Loucy (cell line): Measurements from ENCODE around the gene GPN2.

Experiments
- H2AFZ ChIP-seq: fragments of 200-600 bp; sonication (generic); 2 replicates; pipeline ENCODE4 v1.6.0; 2016; ENCODE audit warnings: antibody characterized with exemption, mild to moderate bottlenecking, low read length, moderate library complexity
- H3F3A ChIP-seq: fragments of 200-600 bp; 2 replicates; pipeline ENCODE4 v1.6.0; 2016; ENCODE audit warnings: antibody characterized with exemption, low read depth, mild to moderate bottlenecking
- H3K27me3 ChIP-seq: fragments of 200-600 bp; sonication (generic); 2 replicates; pipeline ENCODE4 v1.6.1; 2014; ENCODE audit warnings: low read length, mild to moderate bottlenecking; ENCODE audit not compliant: insufficient read depth, poor library complexity, severe bottlenecking
- H3K36me3 ChIP-seq: fragments of 200-600 bp; sonication (generic); 2 replicates; pipeline ENCODE4 v1.6.1; 2016; ENCODE audit warnings: low read length; ENCODE audit not compliant: insufficient read depth
- H3K4me1 ChIP-seq: fragments of 200-600 bp; sonication (generic); 2 replicates; pipeline ENCODE4 v1.5.1; 2014; ENCODE audit warnings: low read length, mild to moderate bottlenecking; ENCODE audit not compliant: insufficient read depth, poor library complexity, severe bottlenecking
- H3K4me2 ChIP-seq: fragments of 200-600 bp; sonication (generic); 2 replicates; pipeline ENCODE4 v1.6.0; 2014; ENCODE audit warnings: antibody characterized with exemption, low read length, low read depth, mild to moderate bottlenecking; ENCODE audit not compliant: poor library complexity, severe bottlenecking
- H3K4me3 ChIP-seq: fragments of 200-600 bp; sonication (generic); 2 replicates; pipeline ENCODE4 v1.5.1; 2014; ENCODE audit warnings: low read length, mild to moderate bottlenecking, mixed read lengths; ENCODE audit not compliant: poor library complexity, severe bottlenecking
- H3K79me2 ChIP-seq: fragments of 200-600 bp; sonication (generic); 2 replicates; pipeline ENCODE4 v1.6.1; 2014; ENCODE audit warnings: low read length; ENCODE audit not compliant: insufficient read depth
- H3K9ac ChIP-seq: fragments of 200-600 bp; sonication (generic); 2 replicates; pipeline ENCODE4 v1.6.0; 2014; ENCODE audit warnings: mild to moderate bottlenecking, low read depth, low read length, moderate library complexity; ENCODE audit not compliant: poor library complexity, severe bottlenecking
- H3K9me2 ChIP-seq: fragments of 200-600 bp; sonication (generic); replicated peaks from 2 replicates; pipeline ENCODE4 v1.6.1; 2016; ENCODE audit warnings: low read depth, low read length, mixed read lengths
- H3K9me3 ChIP-seq: fragments of 200-600 bp; sonication (generic); 2 replicates; pipeline ENCODE4 v1.6.1; 2014; ENCODE audit warnings: mild to moderate bottlenecking, antibody characterized with exemption, low read length, low read depth; ENCODE audit not compliant: insufficient read depth
- H4K20me1 ChIP-seq: fragments of 200-600 bp; sonication (generic); 2 replicates; pipeline ENCODE4 v1.6.0; 2014; ENCODE audit warnings: antibody characterized with exemption, low read length, mild to moderate bottlenecking; ENCODE audit not compliant: insufficient read depth, poor library complexity, severe bottlenecking
- CTCF ChIP-seq: fragments of 200-600 bp; sonication (generic); conservative IDR thresholded peaks from 2 replicates; pipeline ENCODE4 v1.5.1; 2014; ENCODE audit warnings: mild to moderate bottlenecking, antibody characterized with exemption, low read length
- EZH2phosphoT487 ChIP-seq: fragments of 200-600 bp; IDR thresholded peaks from 2 replicates; pipeline ENCODE4 v1.6.1; 2018; ENCODE audit warnings: antibody characterized with exemption, mild to moderate bottlenecking, moderate library complexity, borderline replicate concordance

GPN2 gene

DNA sequence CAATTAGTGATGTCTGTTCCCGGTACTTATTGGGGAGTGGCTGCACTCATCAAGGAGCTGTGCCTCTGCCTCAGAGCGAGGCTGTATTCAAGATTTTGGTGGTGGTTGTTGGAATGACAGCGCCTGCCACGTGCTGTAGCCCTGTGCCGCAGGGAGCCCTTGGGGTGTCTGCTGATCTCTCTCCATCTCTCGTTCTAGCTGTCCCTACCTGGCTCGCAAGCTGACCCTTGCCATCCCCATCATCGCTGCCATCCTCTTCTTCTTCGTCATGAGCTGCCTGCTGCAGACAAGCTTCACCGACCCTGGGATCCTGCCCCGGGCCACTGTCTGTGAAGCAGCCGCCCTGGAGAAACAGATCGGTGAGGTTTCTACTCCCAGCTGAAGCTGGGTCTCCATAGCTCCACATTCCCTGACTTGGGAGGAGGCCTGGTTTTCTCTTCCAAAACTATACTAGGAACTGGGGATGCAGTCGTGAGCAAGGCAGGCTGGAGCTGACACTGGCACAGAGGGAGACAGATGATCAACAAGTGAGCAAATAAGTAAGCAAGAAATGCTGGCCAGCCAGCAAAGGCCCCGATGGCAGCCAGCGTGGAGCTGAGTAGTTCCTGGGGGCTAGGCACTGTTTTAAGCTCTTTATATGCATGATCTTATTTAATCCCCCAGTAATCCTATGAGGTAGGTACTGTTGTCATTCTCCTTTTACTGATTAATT lies 57.7 kb downstream of the GPN2 start:
- Histone ChIP-seq H4K20me1 (peaks cover 22% of the 10 kb centered on the region), H3F3A (peaks cover 24% of the 10 kb centered on the region), H3K4me3 (no peak overlapping the region), H3K4me2 (peak overlapping the region; percentile 82), H3K4me1 (peaks cover 64% of the 10 kb centered on the region), H3K36me3 (peaks cover 22% of the 10 kb centered on the region; the same call in 1 of the 2 replicates), H2AFZ (no peak overlapping the region), H3K9me3 (no peaks in the 10 kb centered on the region), H3K9me2 (no peaks in the 10 kb centered on the region), H3K79me2 (peaks cover 60% of the 10 kb centered on the region), H3K27me3 (no peaks in the 10 kb centered on the region), H3K9ac (no peak overlapping the region)
- no peak for TF ChIP-seq CTCF
- TF ChIP-seq EZH2phosphoT487 = no peak

GRCh38 chr1:26831546-26832248 lies 58.4 kb downstream of the GPN2 start:
- Histone ChIP-seq H3K9me2 (no peaks in the 10 kb centered on the region), H3K9me3 (no peaks in the 10 kb centered on the region), H3F3A (peaks cover 24% of the 10 kb centered on the region), H2AFZ (no peak overlapping the region), H3K36me3 (peaks cover 22% of the 10 kb centered on the region; the same call in 1 of the 2 replicates), H3K79me2 (peaks cover 66% of the 10 kb centered on the region), H4K20me1 (peaks cover 26% of the 10 kb centered on the region), H3K9ac (peak overlapping the region; percentile 7), H3K27me3 (no peaks in the 10 kb centered on the region), H3K4me1 (peaks cover 67% of the 10 kb centered on the region), H3K4me3 (peak overlapping the region; percentile 30), H3K4me2 (peak overlapping the region; percentile 57)
- no peak for TF ChIP-seq CTCF
- TF ChIP-seq EZH2phosphoT487 = no peak

- Histone ChIP-seq H2AFZ (no peak overlapping the region), H3K9me3 (no peaks in the 10 kb centered on the region), H3F3A (peaks cover 24% of the 10 kb centered on the region), H3K36me3 (peaks cover 21% of the 10 kb centered on the region; the same call in 1 of the 2 replicates), H3K4me2 (peak overlapping the region; percentile 57), H3K79me2 (peaks cover 66% of the 10 kb centered on the region), H3K4me1 (peaks cover 70% of the 10 kb centered on the region), H3K27me3 (no peaks in the 10 kb centered on the region), H4K20me1 (peaks cover 26% of the 10 kb centered on the region), H3K9ac (peak overlapping the region; percentile 7), H3K4me3 (peak overlapping the region; percentile 30), H3K9me2 (no peaks in the 10 kb centered on the region)
- TF ChIP-seq CTCF (no peak), EZH2phosphoT487 (no peak)
Observed at GRCh38 chr1:26831059-26831458, 59.0 kb downstream of the GPN2 start.
